ENCODE data around the gene RGPD8.
"Not testable (repeated sequence)": the region's sequence is repeated elsewhere in the genome, so short reads cannot be mapped to it uniquely, and the experiment has no call there.

Gene RGPD8

GRCh38 chr2:112435716-112436431 is 2.4 kb upstream of the RGPD8 start:
- not testable (repeated sequence) for DNase-seq (ENCODE audit: low read depth in 2 of 2)

DNA sequence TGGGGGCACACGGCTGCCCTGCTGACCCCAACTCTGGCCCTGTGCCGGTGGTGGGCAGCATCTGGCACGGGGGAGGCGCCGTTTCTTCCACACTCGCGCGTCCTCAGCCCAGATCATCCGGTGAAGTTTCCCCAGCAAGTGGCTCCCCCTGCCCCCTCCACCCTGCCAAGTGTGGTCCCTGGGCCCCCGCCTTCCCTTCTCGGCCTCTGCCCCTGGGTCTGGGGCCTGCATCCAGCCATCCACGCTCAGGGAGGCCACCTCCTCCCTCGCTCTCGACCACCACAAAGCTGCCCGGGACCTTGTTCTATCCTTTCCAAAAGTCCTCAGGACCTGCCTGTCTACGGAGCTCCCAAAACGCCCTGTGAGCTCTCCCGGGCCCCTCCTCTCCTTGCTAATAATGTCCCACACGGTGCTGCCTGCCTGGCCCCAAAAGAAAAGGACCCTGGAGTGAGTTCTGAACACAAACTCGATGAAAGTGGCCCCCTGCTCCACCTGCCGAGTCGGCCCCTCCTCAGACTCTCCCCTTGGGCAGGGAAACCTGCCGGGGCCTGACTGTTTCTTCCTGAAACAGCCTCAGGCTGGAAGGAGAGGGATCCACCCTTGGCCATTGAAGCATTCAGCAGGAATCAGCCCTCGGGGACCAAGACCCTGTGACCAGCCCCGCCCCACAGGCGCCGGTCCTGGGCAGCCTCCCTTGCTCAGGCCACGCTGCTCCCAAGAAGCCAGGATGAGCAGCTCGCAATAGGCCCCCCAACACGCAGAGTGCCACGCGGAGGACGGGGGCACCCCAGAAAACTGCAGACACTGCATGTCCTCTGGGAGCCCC is 1.7 kb upstream of the RGPD8 start:
- DNase-seq (ENCODE audit: low read depth in 2 of 2) = not testable (repeated sequence)

DNA sequence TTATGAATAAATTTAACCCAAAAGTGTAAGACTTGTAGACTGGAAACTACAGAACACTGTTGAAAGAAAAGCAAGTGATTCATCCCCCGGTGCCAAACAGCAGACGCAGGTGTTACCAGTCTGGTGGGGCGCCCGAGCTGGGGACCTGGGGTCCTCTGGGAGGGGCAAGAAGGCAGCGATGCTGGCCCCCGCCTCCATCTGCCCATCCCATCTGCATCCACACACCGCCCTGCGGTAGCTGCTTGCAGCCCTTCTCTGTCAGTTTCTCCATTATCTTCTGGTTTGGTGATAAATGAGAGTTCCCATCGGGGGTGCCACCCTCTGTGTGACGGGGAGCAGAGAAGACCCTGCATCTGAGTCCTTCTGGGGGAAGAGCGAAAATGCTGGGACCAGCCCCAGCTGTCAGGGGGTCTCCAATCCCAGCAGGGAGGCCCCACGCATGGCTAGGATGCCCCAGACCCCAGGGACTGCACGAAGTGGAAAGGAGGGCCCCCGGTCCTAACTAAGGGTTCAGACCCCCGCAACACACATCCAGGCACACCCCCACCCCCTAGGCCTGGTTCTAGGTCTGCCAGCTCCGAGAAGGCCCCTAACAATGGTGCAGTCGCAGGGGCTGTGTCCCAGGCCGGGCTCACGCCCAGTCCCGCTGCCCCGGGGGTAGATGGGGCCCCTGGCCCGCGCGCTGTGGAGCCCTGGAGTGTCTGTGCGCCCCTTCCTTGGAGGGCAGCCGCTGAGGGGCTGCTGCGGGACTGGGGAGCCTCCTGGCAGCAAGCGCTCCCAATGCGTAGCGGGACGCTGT is 686 bp upstream of the RGPD8 start:
- no peak for DNase-seq (ENCODE audit: low read depth in 2 of 2)

DNA sequence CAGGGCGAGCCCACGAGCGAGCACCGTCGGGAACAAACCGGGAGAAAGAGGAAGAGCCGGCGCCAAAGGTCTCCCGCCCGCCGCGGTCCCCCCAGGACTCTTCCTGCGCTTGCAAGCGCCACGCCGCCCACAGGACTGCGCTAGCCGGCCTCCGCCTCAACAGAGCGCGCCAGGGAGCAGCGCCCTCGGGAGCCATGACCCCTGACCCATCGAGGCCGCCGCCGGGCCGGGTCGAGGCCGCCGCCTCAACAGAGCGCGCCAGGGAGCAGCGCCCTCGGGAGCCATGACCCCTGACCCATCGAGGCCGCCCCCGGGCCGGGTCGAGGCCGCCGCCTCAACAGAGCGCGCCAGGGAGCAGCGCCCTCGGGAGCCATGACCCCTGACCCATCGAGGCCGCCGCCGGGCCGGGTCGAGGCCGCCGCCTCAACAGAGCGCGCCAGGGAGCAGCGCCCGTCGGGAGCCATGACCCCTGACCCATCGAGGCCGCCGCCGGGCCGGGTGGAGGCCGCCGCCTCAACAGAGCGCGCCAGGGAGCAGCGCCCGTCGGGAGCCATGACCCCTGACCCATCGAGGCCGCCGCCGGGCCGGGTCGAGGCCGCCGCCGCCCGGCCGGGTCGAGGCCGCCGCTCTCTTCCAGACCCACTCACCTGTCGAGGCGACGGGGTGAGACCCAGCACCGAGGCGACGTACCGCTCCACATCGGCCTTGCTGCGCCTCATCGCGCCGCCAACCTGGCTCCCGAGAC is 538 bp downstream of the RGPD8 start:
- not testable (repeated sequence) for DNase-seq (ENCODE audit: low read depth in 2 of 2)

DNA sequence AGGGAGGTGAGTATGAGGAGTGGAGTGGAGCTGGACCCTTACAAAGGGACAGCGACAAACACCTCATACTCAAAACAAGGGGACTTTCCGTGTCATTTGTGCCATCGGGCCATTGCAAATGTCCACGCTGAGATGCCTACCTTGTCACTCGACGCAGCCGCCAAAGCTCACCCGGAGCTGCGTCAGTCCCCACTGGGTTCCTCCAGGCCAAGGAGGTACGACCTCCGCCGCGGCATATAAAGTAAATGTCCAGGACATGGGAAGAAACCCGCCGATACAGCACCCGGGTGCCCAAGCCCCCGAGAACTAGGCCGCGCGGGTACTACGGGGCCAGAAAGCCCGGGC is 1.1 kb downstream of the RGPD8 start:
- not testable (repeated sequence) for DNase-seq (ENCODE audit: low read depth in 2 of 2)

DNA sequence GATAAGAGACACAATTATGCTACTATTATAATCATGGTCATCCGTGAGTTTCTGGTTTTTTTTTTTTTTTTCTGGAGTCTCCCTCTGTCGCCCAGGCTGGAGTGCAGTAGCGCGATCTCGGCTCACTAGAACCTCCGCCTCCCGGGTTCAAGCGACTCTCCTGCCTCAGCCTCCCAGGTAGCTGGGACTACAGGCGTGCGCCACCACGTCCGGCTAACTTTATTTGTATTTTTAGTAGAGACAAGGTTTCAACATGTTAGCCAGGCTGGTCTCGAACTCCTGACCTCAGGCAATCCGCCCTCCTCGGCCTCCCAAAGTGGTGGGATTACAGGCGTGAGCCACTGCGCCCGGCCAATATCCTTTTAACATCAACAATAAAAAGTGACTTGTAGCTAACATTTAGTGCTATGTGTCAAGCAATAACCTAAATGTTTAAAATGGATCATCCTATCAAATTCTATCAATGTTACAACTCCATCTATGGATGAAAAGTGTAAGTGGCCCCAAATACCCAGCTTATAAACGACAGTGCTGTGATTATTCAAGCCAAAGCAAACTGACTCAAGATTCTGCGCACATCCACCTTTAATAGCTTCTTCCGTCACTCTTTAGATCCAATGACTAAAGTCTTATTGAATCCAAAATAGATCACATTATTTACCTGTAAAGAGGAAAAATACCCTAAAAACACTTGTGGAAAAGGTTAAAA is 1.7 kb downstream of the RGPD8 start:
- not testable (repeated sequence) for DNase-seq (ENCODE audit: low read depth in 2 of 2)

- DNase-seq (ENCODE audit: low read depth in 2 of 2) = not testable (repeated sequence)
These were observed 8.9 kb downstream of the RGPD8 start for GRCh38 chr2:112424553-112424952.

DNA sequence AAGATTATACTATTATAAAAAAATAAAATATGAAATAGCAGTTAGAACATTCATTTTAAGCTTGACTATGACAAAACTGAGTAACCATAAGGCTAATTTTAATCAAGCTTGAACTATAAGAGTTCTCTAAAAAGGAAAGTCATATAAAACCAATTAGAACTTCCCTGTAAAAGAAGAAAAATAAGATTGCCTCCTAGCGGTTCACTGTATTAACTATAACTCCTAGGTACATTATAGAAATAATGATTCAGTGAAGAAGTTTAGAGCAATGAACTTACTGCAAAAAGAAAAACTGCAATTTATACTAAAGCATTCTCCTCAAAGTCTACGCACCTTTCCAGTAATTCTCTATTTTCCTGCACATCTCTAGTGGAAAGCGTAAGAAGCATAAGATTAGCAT is 16.6 kb downstream of the RGPD8 start:
- DNase-seq (ENCODE audit: low read depth in 2 of 2) = not testable (repeated sequence)

DNA sequence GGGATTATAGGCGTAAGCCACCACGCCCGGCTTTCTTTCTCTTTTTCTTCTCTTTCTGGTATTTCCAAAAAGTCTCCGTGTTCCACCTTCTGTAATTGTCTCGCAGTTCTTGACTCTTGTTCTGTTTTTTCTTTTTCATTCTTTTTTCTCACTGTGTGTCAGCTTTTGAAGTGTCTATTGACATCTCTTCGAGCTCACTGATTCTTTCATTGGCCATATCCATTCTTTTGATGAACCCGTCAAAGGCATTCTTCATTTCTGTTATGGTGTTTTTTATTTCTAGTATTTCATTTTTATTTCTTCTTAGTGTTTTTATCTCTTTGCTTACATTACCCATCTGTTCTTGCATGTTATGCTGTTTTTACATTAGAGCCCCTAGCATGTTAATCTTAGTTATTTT is 73.4 kb downstream of the RGPD8 start:
- not testable (repeated sequence) for DNase-seq (ENCODE audit: low read depth in 2 of 2)

GRCh38 chr2:112354335-112354734 is 79.1 kb downstream of the RGPD8 start:
- DNase-seq (ENCODE audit: low read depth in 2 of 2) = not testable (repeated sequence)

DNA sequence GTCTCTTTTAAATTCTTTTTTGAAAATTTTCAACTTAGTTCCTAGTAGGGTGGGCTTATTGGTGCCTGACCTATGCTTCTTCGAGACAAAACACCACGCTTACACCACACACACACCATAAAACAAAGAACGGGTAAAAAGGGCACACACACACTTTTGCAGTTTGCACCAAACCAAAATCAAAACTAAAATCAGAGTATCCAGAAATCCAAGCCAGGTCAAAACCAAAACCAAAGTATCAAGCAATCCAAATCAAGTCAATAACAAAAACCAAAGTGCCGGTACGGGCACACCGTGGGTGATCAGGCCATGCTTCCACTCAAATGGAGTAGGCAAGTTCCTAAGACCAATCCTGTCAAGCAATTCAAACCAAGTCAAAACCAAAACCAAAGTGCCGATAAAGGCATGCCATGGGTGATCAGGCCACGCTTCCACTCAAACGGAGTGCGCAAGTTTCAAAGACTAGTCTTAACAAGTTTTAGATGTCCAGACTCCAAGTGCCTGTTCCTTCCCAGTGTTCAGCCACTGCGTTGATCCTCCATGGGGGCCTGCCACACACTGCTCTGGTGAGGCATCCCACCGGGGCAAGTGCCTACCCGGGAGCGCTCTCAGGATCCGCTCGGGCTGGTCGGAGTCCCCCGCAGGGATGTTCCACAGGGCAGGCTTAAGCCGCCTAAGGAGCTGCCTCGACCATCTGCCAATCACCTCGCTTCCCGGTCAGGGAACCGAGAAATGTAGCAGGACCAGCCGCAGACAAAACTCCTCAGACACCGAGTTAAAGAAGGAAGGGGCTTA is 80.4 kb downstream of the RGPD8 start:
- DNase-seq (ENCODE audit: low read depth in 2 of 2) = not testable (repeated sequence)

- DNase-seq (ENCODE audit: low read depth in 2 of 2) = not testable (repeated sequence)
These were observed 81.2 kb downstream of the RGPD8 start for GRCh38 chr2:112352292-112352691.

- DNase-seq (ENCODE audit: low read depth in 2 of 2) = no peak
These were observed 88.1 kb downstream of the RGPD8 start for GRCh38 chr2:112345030-112346027.

DNA sequence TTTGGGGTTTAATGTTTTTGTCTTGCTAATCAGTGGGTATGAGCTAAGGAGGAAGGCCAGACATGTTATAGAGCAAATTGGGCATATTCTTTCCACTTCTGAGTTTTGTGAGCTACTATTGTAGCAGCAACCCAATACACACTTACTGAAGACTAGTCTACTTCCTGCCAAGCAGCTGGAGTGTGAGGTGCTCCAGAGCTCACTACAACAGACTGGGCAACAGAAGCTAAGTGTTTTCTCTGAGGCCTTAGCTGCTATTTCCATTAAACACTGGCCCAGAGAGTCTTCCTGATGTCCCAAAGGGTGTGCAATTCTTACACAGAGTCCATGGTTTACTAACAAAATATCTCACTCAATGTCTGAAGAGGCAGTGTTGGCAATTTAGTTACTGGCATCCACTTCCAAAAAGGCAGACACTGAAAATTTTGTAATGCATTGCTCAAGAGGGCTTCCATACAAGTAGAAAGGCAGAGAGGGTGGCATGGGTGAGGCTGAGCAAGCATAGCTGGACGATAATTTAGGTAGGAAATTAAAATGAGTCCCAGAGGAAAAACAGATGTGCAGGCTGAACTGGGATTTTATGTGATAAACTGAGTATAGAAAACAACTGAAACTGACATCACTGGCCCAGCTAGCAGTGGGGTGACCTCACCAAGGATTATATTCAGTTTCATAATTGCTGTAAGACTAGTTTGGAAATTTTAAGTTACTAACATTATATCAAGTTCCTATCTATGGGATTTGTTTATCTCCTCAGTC is 89.4 kb downstream of the RGPD8 start:
- DNase-seq (ENCODE audit: low read depth in 2 of 2) = no peak

DNA sequence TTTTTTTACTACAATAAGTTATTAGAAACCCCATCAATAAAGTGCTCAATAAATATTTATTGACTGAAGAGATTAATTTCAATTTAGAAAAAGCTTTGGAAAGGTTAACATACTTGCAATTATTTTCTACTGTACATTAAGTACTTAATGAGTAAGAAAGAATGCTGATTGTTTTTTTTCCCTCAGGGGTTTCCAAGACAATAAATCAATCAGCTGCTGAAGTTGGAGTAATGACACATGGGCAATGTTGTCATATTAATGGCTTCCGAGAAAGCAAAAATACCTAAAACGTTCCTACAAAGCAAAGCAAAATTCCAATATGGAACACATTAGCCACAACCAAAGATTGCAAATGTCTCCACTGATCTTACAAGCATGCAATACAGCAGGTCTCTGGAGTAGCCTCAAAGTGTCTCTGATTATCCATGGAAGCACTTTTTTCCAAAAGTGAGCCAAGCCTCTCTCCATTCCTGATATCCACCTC is 91.3 kb downstream of the RGPD8 start:
- DNase-seq (ENCODE audit: low read depth in 2 of 2) = no peak

DNA sequence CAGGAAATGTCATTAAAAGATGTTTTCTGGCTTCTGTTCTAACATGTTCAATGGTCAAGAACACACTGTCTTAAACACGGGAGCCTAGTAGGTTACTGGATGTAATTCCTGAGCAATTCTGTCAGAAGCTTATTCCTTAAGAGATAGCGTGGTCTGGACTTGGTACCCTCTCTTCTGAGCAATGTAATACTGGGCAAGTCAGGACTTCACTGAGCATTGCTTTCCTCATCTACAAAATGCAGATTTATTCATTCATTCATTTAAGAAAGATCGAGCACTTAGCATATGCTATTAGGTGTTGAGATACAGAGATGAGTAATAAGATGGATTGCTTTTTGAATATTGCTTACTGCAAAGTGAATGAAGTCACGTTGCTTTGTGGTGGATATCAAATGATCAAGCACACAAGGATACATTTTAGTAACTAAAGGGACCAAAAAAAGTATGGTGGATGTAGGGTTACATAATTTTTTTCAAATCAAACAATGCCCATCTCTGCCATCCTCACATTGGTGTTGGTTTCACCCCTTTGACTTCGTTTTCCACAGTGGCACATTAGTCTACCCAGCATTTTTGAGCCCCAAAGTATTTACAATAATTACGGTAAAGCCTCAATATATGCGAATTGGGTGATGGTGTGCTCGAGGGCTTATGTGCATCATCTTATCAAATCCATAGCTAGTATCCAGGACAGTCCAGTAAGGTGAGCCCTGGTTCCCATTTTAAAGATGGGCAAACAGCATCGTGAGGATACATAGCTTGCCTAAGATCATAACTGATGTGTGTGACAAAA is 92.8 kb downstream of the RGPD8 start:
- no peak for DNase-seq (ENCODE audit: low read depth in 2 of 2)

- no peak for DNase-seq (ENCODE audit: low read depth in 2 of 2)
These were observed 93.5 kb downstream of the RGPD8 start for GRCh38 chr2:112339986-112340385.
